Activated gamma-delta T cell (primary cell): ENCODE results near the gene LIPI.
A peak's percentile ranks its signal among the peaks of the same experiment; 100 is the strongest.
"Not testable (repeated sequence)": the region's sequence is repeated elsewhere in the genome, so short reads cannot be mapped to it uniquely, and the experiment has no call there.

Experiments used
- DNase-seq: peaks from one replicate; lab custom pipeline; 2025; lab: John Stamatoyannopoulos, UW
- total RNA-seq, 2 donors: gene quantifications; one replicate each; lab custom pipeline; 2026; lab: John Stamatoyannopoulos, UW

The LIPI gene
- 0 reads per million in 2 donors for total RNA-seq

- no peak for DNase-seq
Observed at GRCh38 chr21:14210738-14211137, at the start of gene LIPI. Gene LIPI (minus strand): TSS chr21:14210955. CDS start chr21:14210845, 110 bp downstream.

- DNase-seq, result no peak
Observed at GRCh38 chr21:14260174-14260764, 49.5 kb upstream of the LIPI start.

DNA sequence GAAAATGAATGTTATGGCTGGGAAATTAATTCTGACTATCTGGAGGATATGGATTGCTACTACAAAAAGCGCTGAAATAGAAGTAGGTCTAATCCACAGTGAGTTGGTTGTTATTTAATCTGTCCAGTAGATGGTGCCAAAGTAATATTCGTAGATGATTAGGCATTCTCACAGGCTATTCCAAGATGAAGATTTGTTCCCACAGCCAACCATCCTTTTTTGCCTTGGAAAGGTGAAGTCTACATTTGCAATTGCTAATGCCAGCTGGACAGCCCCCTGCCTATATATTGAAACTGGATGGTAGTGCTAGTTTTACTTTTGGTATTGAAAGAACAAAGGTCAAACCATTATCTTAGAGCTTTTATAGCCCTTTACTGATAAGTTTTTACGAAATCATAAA lies 49.0 kb upstream of the LIPI start:
- no peak for DNase-seq

- DNase-seq, result no peak
Observed at GRCh38 chr21:14251336-14251735, 40.6 kb upstream of the LIPI start.

- DNase-seq, result no peak
Observed at GRCh38 chr21:14245711-14246110, 35.0 kb upstream of the LIPI start.

GRCh38 chr21:14244911-14245310 lies 34.2 kb upstream of the LIPI start:
- no peak for DNase-seq

GRCh38 chr21:14243874-14244273 lies 33.1 kb upstream of the LIPI start:
- no peak for DNase-seq

- no peak for DNase-seq
Observed at GRCh38 chr21:14243461-14243860, 32.7 kb upstream of the LIPI start.

DNA sequence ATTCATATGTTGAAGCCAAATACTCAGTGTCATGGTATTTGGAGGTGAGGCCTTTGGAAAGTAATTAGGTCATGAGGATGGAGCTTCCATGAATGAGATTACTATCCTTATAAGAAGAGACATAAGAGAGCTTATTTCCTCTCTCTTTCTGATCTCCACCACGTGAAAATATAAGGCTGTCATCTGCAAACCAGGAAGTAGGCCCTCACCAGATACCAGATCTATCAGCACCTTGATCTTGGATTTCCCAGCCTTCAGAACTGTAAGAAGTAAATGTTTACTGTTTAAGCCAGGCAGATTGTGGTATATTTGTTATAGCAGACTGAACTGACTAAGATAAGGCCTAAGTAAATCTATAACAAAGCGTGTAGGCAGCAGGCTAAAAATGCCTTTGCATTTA lies 30.5 kb upstream of the LIPI start:
- DNase-seq, result no peak

DNA sequence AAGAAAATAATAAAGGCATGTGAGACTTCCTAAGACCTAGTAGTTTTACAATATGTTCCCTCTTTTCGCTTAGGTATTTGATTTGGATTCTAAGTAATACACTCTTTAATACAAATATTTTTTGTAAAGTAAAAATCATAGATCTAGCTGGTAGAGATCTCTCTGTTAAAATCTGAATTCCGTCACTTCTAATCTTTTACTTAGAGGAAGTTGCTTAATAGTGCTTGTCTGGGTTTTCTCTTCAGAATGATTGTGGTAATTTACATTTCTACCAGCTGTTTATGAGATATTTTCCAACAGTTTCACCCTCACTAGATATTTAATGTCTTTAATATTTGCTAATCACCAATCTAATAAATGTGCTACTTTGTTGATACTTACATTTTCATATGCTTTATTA lies 28.5 kb upstream of the LIPI start:
- DNase-seq, result no peak

DNA sequence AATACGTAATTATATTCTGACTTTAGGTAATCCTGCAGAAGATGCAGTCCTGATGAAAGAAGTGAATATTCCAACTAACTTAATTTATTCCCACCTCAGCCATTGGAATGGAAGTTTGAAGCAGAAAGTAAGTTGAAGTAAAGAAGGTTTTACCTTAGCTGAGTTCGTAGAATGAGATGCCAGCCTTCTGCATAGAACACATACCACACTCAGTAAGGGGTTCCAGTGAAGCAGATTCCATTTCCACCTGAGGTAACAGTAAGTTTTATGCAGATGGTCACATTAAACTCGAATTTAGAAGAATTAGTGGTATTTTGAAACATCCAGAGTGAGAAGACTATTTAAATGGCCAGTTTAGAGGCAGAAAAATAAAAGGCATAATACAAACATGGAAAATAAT lies 25.4 kb upstream of the LIPI start:
- no peak for DNase-seq

GRCh38 chr21:14235101-14235500 lies 24.3 kb upstream of the LIPI start:
- DNase-seq, result no peak

GRCh38 chr21:14229399-14229798 lies 18.6 kb upstream of the LIPI start:
- no peak for DNase-seq

- no peak for DNase-seq
Observed at GRCh38 chr21:14223365-14223764, 12.6 kb upstream of the LIPI start.

DNA sequence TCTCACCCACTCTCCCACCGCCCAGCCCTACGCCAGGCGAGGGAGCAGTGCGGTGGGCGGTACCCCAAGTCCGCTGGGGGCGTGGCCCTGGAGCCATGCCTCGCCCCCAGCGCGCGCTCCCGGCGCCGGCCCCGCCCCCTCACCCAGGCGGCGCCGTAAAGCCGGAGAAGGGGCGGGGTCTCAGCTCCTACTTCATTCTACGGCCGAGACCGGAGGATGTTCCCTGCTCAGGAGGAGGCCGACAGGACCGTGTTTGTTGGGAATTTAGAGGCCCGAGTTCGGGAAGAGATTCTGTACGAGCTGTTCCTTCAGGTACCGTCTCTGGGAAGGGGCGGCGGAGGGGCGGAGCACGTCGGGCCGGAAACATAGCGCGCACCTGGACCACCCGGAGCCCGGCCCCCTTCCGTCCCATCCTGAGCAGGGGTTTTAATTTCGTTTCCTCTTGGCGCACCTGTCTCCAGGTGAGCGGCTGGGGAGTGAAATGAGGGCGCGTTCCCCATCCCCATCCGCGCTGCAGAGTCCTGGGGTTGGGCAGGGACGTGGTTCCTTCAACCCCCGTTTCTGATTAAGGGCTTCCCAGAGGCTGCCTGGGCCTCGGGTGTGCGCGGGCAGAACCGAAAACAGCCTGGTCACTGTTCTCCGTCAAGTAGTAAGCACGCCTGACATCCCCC lies 5.4 kb upstream of the LIPI start, which contains the start of gene RBM11:
RBM11 (plus strand) TSS at position 187 of the 671 bp plus-strand sequence; CDS start at position 217, 30 bp downstream.
- peak; percentile 15 for DNase-seq

GRCh38 chr21:14213164-14213563 lies 2.4 kb upstream of the LIPI start:
- DNase-seq, result no peak

DNA sequence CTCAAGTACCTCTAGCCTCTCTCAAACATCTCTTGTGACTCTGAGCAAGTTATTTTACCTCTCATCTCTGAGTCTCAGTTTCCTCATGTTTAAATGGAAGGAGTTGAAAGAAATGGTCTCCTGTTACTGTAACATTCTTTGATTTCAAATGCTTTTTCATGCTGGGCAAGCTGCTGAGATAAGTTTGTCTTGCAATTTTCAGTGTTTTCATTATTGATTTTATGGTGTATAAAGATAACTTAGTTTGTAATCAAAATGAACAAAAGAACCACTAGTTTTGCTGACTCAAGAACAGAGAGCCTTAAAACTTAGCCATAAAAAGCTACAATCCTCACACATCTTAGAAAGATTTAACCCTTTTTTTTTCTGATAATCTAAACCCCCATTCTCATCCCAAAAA lies 4.5 kb downstream of the LIPI start:
- no peak for DNase-seq

GRCh38 chr21:14166463-14167223 lies 44.1 kb downstream of the LIPI start:
- not testable (repeated sequence) for DNase-seq

DNA sequence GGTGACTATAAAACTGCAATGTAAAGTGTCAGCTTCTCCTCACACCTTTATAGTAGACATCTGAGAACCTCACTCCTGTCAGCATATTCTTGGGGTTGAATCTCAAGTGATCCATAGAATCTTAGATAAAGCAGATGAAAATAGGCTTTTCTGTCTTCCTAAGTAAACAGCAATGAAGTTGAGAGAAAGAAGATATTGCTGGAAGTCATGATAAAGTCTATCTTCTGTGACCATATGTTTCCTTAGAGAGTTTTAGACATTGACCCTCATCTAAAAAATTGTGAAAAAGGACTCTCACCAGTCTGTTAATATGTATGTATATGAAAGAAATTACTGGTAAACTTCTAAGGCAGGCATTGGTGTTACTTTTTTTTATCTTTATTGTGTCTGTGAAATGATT lies 66.8 kb downstream of the LIPI start:
- DNase-seq, result no peak

GRCh38 chr21:14124266-14124665 lies 86.5 kb downstream of the LIPI start:
- DNase-seq, result no peak

DNA sequence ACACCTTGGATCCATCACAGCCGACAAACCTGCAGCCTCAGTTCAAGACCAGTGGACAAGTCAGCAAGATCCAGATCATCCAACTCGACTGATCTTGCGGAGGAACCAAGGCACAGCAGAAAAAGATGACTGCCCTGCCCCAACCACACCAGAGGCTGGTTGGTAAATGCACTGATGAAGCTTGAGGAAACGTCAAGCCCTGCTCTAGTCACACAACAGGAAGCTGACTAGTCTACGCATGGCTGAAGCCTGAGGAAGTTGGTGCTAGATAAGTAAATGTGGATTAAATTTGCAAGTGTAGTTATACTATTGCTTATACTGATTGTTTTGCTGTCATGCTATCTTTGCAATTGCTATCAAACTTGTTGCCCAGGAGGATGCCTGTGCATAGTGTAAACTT lies 89.0 kb downstream of the LIPI start:
- DNase-seq, result no peak

GRCh38 chr21:14120091-14120734 lies 90.5 kb downstream of the LIPI start:
- no peak for DNase-seq
